Measurements from ENCODE around the gene VRK1.

VRK1 gene

GRCh38 chr14:96805956-96806355, 8.8 kb downstream of the VRK1 start:
- H3K9ac ChIP-seq (ENCODE audit: low read depth, low read length, poor library complexity, severe bottlenecking) = no peak overlapping the region
- no peaks in the 10 kb centered on the region for H3K9me3 ChIP-seq (ENCODE audit: insufficient read depth, low read depth, low read length)
- peaks cover 82% of the 10 kb centered on the region for H4K20me1 ChIP-seq (ENCODE audit: insufficient read depth, low read length, poor library complexity, severe bottlenecking)
- no peak overlapping the region for H3K4me2 ChIP-seq (ENCODE audit: low read depth, low read length, poor library complexity, severe bottlenecking)
- H3K4me1 ChIP-seq (ENCODE audit: insufficient read depth, low read length, poor library complexity, severe bottlenecking) = peaks cover 34% of the 10 kb centered on the region
- H3K79me2 ChIP-seq (ENCODE audit: insufficient read depth, low read length) = peaks cover 100% of the 10 kb centered on the region
- no peak overlapping the region for H2AFZ ChIP-seq (ENCODE audit: low read length)
- no peak for TF ChIP-seq EZH2phosphoT487 (IDR thresholded peaks at IDR 0.05; ENCODE audit: borderline replicate concordance)
- TF ChIP-seq, protein P1, sequence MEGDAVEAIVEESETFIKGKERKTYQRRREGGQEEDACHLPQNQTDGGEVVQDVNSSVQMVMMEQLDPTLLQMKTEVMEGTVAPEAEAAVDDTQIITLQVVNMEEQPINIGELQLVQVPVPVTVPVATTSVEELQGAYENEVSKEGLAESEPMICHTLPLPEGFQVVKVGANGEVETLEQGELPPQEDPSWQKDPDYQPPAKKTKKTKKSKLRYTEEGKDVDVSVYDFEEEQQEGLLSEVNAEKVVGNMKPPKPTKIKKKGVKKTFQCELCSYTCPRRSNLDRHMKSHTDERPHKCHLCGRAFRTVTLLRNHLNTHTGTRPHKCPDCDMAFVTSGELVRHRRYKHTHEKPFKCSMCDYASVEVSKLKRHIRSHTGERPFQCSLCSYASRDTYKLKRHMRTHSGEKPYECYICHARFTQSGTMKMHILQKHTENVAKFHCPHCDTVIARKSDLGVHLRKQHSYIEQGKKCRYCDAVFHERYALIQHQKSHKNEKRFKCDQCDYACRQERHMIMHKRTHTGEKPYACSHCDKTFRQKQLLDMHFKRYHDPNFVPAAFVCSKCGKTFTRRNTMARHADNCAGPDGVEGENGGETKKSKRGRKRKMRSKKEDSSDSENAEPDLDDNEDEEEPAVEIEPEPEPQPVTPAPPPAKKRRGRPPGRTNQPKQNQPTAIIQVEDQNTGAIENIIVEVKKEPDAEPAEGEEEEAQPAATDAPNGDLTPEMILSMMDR (conservative IDR thresholded peaks at IDR 0.05; ENCODE audit: low read length) = no peak
- no peaks in the 10 kb centered on the region for H3K36me3 ChIP-seq (ENCODE audit: insufficient read depth, low read length)
- H3K4me3 ChIP-seq (ENCODE audit: low read length, poor library complexity, severe bottlenecking) = no peak overlapping the region
- no peaks in the 10 kb centered on the region for H3F3A ChIP-seq (ENCODE audit: low read depth)
- H3K27me3 ChIP-seq (ENCODE audit: insufficient read depth, low read length, poor library complexity, severe bottlenecking) = no peaks in the 10 kb centered on the region
- H3K9me2 ChIP-seq (replicated peaks; ENCODE audit: low read depth, low read length) = no peaks in the 10 kb centered on the region

DNA sequence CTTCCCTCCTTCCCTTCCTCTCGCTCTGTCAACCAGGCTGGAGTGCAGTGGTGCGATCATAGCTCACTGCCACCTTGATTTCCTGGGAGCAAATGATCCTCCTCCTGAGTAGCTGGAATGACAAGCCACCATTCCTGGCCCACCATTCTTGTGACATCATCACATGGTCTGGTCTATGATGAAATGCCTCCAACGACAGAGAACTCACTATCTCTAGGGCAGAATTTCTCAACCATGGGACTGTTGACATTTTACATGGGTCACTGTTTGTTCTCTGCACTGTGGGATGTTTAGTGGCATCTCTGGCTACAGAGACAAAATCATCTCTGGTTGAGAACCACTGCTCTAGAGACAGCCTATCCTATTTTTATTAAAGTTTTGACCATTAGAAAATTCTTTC, 9.7 kb downstream of the VRK1 start:
- Histone ChIP-seq H4K20me1 (ENCODE audit: insufficient read depth, low read length, poor library complexity, severe bottlenecking) (peaks cover 82% of the 10 kb centered on the region), H3K79me2 (ENCODE audit: insufficient read depth, low read length) (peaks cover 100% of the 10 kb centered on the region), H3F3A (ENCODE audit: low read depth) (no peaks in the 10 kb centered on the region)

GRCh38 chr14:96808619-96809406, 11.6 kb downstream of the VRK1 start:
- no peaks in the 10 kb centered on the region for H3K27me3 ChIP-seq (ENCODE audit: insufficient read depth, low read length, poor library complexity, severe bottlenecking)
- H3K9me3 ChIP-seq (ENCODE audit: insufficient read depth, low read depth, low read length) = no peaks in the 10 kb centered on the region
- no peak overlapping the region for H3K9ac ChIP-seq (ENCODE audit: low read depth, low read length, poor library complexity, severe bottlenecking)
- no peak overlapping the region for H2AFZ ChIP-seq (ENCODE audit: low read length)
- no peaks in the 10 kb centered on the region for H3K9me2 ChIP-seq (replicated peaks; ENCODE audit: low read depth, low read length)
- TF ChIP-seq EZH2phosphoT487 (IDR thresholded peaks at IDR 0.05; ENCODE audit: borderline replicate concordance) = no peak
- TF ChIP-seq, protein P1 (conservative IDR thresholded peaks at IDR 0.05; ENCODE audit: low read length) = no peak
- H3K4me1 ChIP-seq (ENCODE audit: insufficient read depth, low read length, poor library complexity, severe bottlenecking) = peaks cover 31% of the 10 kb centered on the region
- H3F3A ChIP-seq (ENCODE audit: low read depth) = no peaks in the 10 kb centered on the region
- no peak overlapping the region for H3K4me3 ChIP-seq (ENCODE audit: low read length, poor library complexity, severe bottlenecking)
- no peaks in the 10 kb centered on the region for H3K36me3 ChIP-seq (ENCODE audit: insufficient read depth, low read length)
- peaks cover 81% of the 10 kb centered on the region for H4K20me1 ChIP-seq (ENCODE audit: insufficient read depth, low read length, poor library complexity, severe bottlenecking)
- peaks cover 100% of the 10 kb centered on the region for H3K79me2 ChIP-seq (ENCODE audit: insufficient read depth, low read length)
- H3K4me2 ChIP-seq (ENCODE audit: low read depth, low read length, poor library complexity, severe bottlenecking) = no peak overlapping the region

More for the DNA sequence above, 9.7 kb downstream of the VRK1 start:
- Histone ChIP-seq H2AFZ (ENCODE audit: low read length) (no peak overlapping the region), H3K4me1 (ENCODE audit: insufficient read depth, low read length, poor library complexity, severe bottlenecking) (peaks cover 30% of the 10 kb centered on the region), H3K4me2 (ENCODE audit: low read depth, low read length, poor library complexity, severe bottlenecking) (no peak overlapping the region), H3K9ac (ENCODE audit: low read depth, low read length, poor library complexity, severe bottlenecking) (no peak overlapping the region), H3K9me2 (replicated peaks; ENCODE audit: low read depth, low read length) (no peaks in the 10 kb centered on the region), H3K27me3 (ENCODE audit: insufficient read depth, low read length, poor library complexity, severe bottlenecking) (no peaks in the 10 kb centered on the region), H3K4me3 (ENCODE audit: low read length, poor library complexity, severe bottlenecking) (no peak overlapping the region), H3K9me3 (ENCODE audit: insufficient read depth, low read depth, low read length) (no peaks in the 10 kb centered on the region), H3K36me3 (ENCODE audit: insufficient read depth, low read length) (no peaks in the 10 kb centered on the region)
- TF ChIP-seq, protein P1 (conservative IDR thresholded peaks at IDR 0.05; ENCODE audit: low read length) = no peak
- no peak for TF ChIP-seq EZH2phosphoT487 (IDR thresholded peaks at IDR 0.05; ENCODE audit: borderline replicate concordance)

All from Loucy (cell line).